ENCODE measurements around the gene CACNG8. TPM values are rescaled to one million over a fixed set of nuclear protein-coding genes. Genes with fewer than 3 reads are reported as not detected.

Gene CACNG8
- total and polyA plus RNA-seq, 8 donors = under 0.01 to 0.06 (median 0.03) TPM; not detected in 1

DNA sequence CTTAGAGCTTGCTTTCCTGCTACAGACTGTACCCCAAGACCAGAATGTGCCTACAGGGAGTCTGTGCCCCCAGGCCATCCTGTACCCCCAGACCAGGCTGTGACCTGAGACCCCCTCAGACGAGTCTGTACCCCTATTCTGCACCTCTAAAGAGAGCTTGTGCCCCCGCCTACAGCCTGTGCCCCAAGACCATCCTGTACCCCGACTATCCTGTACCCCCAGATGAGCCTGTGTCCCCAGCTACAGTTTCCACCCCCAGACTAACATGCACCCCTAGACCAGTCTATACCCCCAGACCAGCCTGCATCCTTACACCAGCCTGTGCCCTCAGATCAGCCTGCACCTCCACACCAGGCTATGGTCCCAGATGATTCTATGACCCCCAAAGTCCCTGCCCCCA is 30.7 kb downstream of the CACNG8 start:
- Histone ChIP-seq H3K27ac (no peak overlapping the region), H3K9me3 (no peaks in the 10 kb centered on the region), H3K4me1 (no peaks in the 10 kb centered on the region), H3K4me3 (no peak overlapping the region), H3K27me3 (peaks cover 0 to 15% (median 4%) of the 10 kb centered on the region in 4 donors), H3K36me3 (no peaks in the 10 kb centered on the region)
- DNase-seq = no peak
- TF ChIP-seq, protein P1, sequence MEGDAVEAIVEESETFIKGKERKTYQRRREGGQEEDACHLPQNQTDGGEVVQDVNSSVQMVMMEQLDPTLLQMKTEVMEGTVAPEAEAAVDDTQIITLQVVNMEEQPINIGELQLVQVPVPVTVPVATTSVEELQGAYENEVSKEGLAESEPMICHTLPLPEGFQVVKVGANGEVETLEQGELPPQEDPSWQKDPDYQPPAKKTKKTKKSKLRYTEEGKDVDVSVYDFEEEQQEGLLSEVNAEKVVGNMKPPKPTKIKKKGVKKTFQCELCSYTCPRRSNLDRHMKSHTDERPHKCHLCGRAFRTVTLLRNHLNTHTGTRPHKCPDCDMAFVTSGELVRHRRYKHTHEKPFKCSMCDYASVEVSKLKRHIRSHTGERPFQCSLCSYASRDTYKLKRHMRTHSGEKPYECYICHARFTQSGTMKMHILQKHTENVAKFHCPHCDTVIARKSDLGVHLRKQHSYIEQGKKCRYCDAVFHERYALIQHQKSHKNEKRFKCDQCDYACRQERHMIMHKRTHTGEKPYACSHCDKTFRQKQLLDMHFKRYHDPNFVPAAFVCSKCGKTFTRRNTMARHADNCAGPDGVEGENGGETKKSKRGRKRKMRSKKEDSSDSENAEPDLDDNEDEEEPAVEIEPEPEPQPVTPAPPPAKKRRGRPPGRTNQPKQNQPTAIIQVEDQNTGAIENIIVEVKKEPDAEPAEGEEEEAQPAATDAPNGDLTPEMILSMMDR (IDR thresholded peaks at IDR 0.05) = no peak
- 32 to 37% methylated on average over 3 of the region's 3 CpGs for WGBS, 2 donors
- intact Hi-C loops (cut with DNase I) = no loop called here
- no peak for FAIRE-seq
- no peak for ATAC-seq

DNA sequence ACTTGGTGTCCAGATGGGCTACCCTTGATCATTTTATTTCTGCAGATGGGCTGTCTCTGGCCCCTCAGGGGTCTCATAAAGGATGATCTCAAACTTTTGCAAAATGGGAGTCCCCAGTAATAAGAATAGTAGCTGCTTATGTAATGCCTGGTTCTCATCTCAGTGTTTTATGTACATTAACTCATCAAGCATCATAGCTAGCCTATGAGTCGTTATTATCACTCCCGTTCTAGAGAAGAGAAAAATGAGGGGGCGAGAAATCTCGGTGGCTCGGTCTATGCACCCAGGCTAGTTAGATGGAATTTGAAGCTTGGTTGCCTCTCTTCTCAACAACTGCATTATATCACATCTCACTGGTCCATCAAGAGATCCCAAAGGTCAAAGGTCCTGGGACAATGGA is 32.1 kb downstream of the CACNG8 start:
- 48 to 77% methylated on average over 5 of the region's 5 CpGs for WGBS, 2 donors
- FAIRE-seq = no peak

DNA sequence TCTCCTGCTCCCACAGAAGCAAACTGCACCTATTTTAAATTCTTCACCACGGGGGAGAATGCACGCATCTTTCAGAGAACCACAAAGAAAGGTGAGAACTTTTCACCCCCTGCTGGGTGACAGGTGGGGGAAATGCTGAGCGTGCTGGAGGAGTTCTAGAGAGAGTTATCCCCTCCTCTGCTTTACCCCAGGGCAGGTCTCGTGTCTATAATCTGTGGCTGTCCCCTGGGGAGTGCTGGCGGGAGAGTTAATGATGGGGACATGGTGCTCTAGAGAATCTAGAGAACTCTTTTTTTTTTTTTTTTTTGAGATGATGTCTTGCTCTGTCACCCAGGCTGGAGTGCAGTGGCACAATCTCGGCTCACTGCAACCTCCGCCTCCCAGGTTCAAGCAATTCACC is 35.5 kb downstream of the CACNG8 start:
- no peaks in the 10 kb centered on the region for H3K9me3 ChIP-seq
- intact Hi-C loops (cut with DNase I) = no loop called here
- H3K36me3 ChIP-seq = no peaks in the 10 kb centered on the region
- H3K4me1 ChIP-seq = no peaks in the 10 kb centered on the region
- H3K27me3 ChIP-seq = peaks cover 0 to 10% (median 3%) of the 10 kb centered on the region in 4 donors
- no peak overlapping the region for H3K27ac ChIP-seq
- no peak overlapping the region for H3K4me3 ChIP-seq
- WGBS, 2 donors = 25 to 33% methylated on average over 7 of the region's 7 CpGs
- FAIRE-seq (no peak), DNase-seq (no peak), ATAC-seq (no peak)
- TF ChIP-seq, protein P1 (IDR thresholded peaks at IDR 0.05) = no peak

More for the DNA sequence above, 32.1 kb downstream of the CACNG8 start:
- Histone ChIP-seq H3K9me3 (no peaks in the 10 kb centered on the region), H3K4me1 (no peaks in the 10 kb centered on the region), H3K27ac (no peak overlapping the region), H3K36me3 (no peaks in the 10 kb centered on the region), H3K27me3 (peaks cover 0 to 22% (median 6%) of the 10 kb centered on the region in 4 donors), H3K4me3 (no peak overlapping the region)
- TF ChIP-seq, protein P1 (IDR thresholded peaks at IDR 0.05) = no peak
- DNase-seq (no peak), ATAC-seq (no peak)
- intact Hi-C loops (cut with DNase I) = no loop called here

DNA sequence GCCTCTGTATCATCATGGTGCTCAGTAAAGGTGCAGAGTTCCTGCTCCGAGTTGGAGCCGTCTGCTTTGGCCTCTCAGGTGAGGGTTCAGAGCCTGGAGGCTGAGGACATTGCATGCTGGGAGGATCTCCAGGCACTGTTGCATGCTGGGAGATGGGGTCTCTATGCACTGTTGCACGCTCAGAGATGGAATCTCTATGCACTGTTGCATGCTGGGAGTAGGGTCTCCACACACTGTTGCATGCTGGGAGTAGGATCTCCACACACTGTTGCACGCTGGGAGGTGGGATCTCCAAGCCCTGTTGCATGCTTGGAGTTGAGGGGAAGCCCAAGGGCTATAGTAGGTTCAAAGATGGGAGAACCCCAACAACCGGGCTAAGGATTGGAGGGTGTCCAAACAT is 37.0 kb downstream of the CACNG8 start:
- Histone ChIP-seq H3K36me3 (no peaks in the 10 kb centered on the region), H3K4me3 (no peak overlapping the region), H3K4me1 (no peaks in the 10 kb centered on the region), H3K27me3 (peaks cover 0 to 10% (median 2%) of the 10 kb centered on the region in 4 donors), H3K9me3 (no peaks in the 10 kb centered on the region), H3K27ac (no peak overlapping the region)
- FAIRE-seq = no peak
- DNase-seq = no peak
- intact Hi-C loops (cut with DNase I) = no loop called here
- TF ChIP-seq, protein P1 (IDR thresholded peaks at IDR 0.05) = no peak
- no peak for ATAC-seq
- 53 to 59% methylated on average over 5 of the region's 5 CpGs for whole genome bisulfite sequencing, 2 donors

DNA sequence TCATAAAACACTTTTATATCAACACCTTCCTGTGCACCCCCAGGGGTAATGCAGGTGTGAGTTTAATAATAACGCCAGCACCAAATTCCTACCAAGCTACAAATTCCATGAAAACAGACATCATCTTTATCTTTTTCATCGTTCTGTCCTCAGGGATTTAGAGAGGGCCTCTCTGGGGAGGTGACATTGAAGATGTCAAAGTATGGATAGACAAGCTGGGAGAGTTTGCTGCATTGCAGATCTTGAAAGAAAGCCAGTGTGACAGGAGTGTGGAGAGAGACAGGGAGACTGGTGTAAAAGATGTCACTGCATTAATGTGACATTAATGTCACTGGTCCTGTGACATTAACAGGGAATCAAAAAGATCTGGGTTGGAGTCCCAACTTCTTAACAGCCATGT is 38.8 kb downstream of the CACNG8 start:
- DNase-seq (no peak), ATAC-seq (no peak), FAIRE-seq (no peak)
- Histone ChIP-seq H3K27me3 (peaks cover 0 to 7% (median 2%) of the 10 kb centered on the region in 4 donors), H3K27ac (no peak overlapping the region), H3K4me3 (no peak overlapping the region), H3K9me3 (no peaks in the 10 kb centered on the region), H3K36me3 (no peaks in the 10 kb centered on the region), H3K4me1 (no peaks in the 10 kb centered on the region)
- intact Hi-C loops (cut with DNase I) = no loop called here
- TF ChIP-seq, protein P1 (IDR thresholded peaks at IDR 0.05) = no peak
- WGBS, 2 donors = 43 to 61% methylated on average over 2 of the region's 2 CpGs
